SKM-1 (cell line): Measurements from ENCODE around the gene ALCAM.
"Not testable (repeated sequence)": the region's sequence is repeated elsewhere in the genome, so short reads cannot be mapped to it uniquely, and the experiment has no call there.

ENCODE experiments used
- DNase-seq: peaks from one replicate; lab custom pipeline; 2025; ENCODE audit not compliant: unreplicated experiment; lab: John Stamatoyannopoulos, UW

Gene ALCAM

GRCh38 chr3:105564546-105565288 lies 198.0 kb downstream of the ALCAM start:
- no peak for DNase-seq

GRCh38 chr3:105571005-105571404 lies 204.3 kb downstream of the ALCAM start:
- DNase-seq = no peak

GRCh38 chr3:105572501-105572900 lies 205.8 kb downstream of the ALCAM start:
- DNase-seq = no peak

GRCh38 chr3:105579439-105579838 lies 212.7 kb downstream of the ALCAM start:
- no peak for DNase-seq

GRCh38 chr3:105580296-105580965 lies 213.7 kb downstream of the ALCAM start:
- DNase-seq = no peak

GRCh38 chr3:105582015-105582414 lies 215.3 kb downstream of the ALCAM start:
- no peak for DNase-seq

- no peak for DNase-seq
Observed at GRCh38 chr3:105584003-105584790, 217.5 kb downstream of the ALCAM start.

- no peak for DNase-seq
Observed at GRCh38 chr3:105593315-105593714, 226.6 kb downstream of the ALCAM start.

- no peak for DNase-seq
Observed at GRCh38 chr3:105594219-105594618, 227.5 kb downstream of the ALCAM start.

- DNase-seq = no peak
Observed at GRCh38 chr3:105598042-105598796, 231.5 kb downstream of the ALCAM start.

GRCh38 chr3:105599350-105599749 lies 232.6 kb downstream of the ALCAM start:
- DNase-seq = no peak

GRCh38 chr3:105601756-105602155 lies 235.0 kb downstream of the ALCAM start:
- not testable (repeated sequence) for DNase-seq

GRCh38 chr3:105602286-105602685 lies 235.6 kb downstream of the ALCAM start:
- not testable (repeated sequence) for DNase-seq

GRCh38 chr3:105603516-105603915 lies 236.8 kb downstream of the ALCAM start:
- not testable (repeated sequence) for DNase-seq

GRCh38 chr3:105606016-105606415 lies 239.3 kb downstream of the ALCAM start:
- DNase-seq = no peak

GRCh38 chr3:105608623-105609022 lies 241.9 kb downstream of the ALCAM start:
- no peak for DNase-seq

- DNase-seq = no peak
Observed at GRCh38 chr3:105610473-105610872, 243.8 kb downstream of the ALCAM start.

- DNase-seq = no peak
Observed at GRCh38 chr3:105611304-105612192, 244.8 kb downstream of the ALCAM start.

- DNase-seq = no peak
Observed at GRCh38 chr3:105613120-105613519, 246.4 kb downstream of the ALCAM start.
